Upper lobe of left lung (tissue), 6 donors: ENCODE data around the gene CEP89. TPM values are rescaled to one million over a fixed set of nuclear protein-coding genes. Genes with fewer than 3 reads are reported as not detected.

Experiments used
- ATAC-seq, 2 donors: fragments of 200-7000 bp; cut with Tn5 transposase; one replicate each; pipeline ENCODE4 v1.9.1; 2022; ENCODE audit warnings: mild to moderate bottlenecking in 2 of 2, moderate library complexity in 2 of 2; ENCODE audit not compliant: low FRiP score in 2 of 2
- DNase-seq, 2 donors: peaks; one replicate each; pipeline ENCODE4 v3.0.0-alpha.2; 2019 to 2020
- H3K27ac ChIP-seq, 4 donors: fragments of 200-600 bp; sonication (generic); one replicate each; pipeline ENCODE4 v1.5.1; 2016 to 2019
- H3K27me3 ChIP-seq, 4 donors: fragments of 200-600 bp; sonication (generic); one replicate each; pipeline ENCODE4 v1.5.1; 2017 to 2019
- H3K36me3 ChIP-seq, 4 donors: fragments of 200-600 bp; sonication (generic); one replicate each; pipeline ENCODE4 v1.5.1; 2016 to 2019
- H3K4me1 ChIP-seq, 4 donors: fragments of 200-600 bp; sonication (generic); one replicate each; pipeline ENCODE4 v1.5.1; 2018 to 2019
- H3K4me3 ChIP-seq, 4 donors: fragments of 200-600 bp; sonication (generic); one replicate each; pipeline ENCODE4 v1.5.1; 2017 to 2019; ENCODE audit warnings: mild to moderate bottlenecking in 2 of 4, moderate library complexity in 1 of 4
- H3K9me3 ChIP-seq, 4 donors: fragments of 200-600 bp; sonication (generic); one replicate each; pipeline ENCODE4 v1.5.1; 2018 to 2019
- CTCF ChIP-seq, 6 experiments: fragments of 450-650 bp in 4 of 6; fragments of 200-600 bp in 2 of 6; sonication (generic) in 2 of 6; IDR thresholded peaks; one replicate each; pipeline ENCODE4 v1.5.1; 2016 to 2019; ENCODE audit warnings: antibody characterized with exemption in 6 of 6
- EP300 ChIP-seq, 4 donors: sonication (generic); formaldehyde crosslinking; IDR thresholded peaks; one replicate each; pipeline ENCODE4 v1.5.1; 2017; ENCODE audit warnings: antibody characterized with exemption in 4 of 4, control low read depth in 2 of 4
- POLR2A ChIP-seq, 4 donors: fragments of 450-650 bp; IDR thresholded peaks; one replicate each; pipeline ENCODE4 v1.5.1; 2016 to 2017; ENCODE audit warnings: antibody characterized with exemption in 4 of 4, mild to moderate bottlenecking in 2 of 4
- POLR2AphosphoS5 ChIP-seq, 2 donors: sonication (generic); formaldehyde crosslinking; IDR thresholded peaks; one replicate each; pipeline ENCODE4 v1.5.1; 2017; ENCODE audit warnings: antibody characterized with exemption in 2 of 2
- WGBS, 2 donors: methylation state at CpG; one replicate each; pipeline ENCODE4 v1.1.5; 2017 to 2018; 5-methylcytosine and 5-hydroxymethylcytosine counted together
- total RNA-seq, 6 donors: library from RNA; depleted of rRNA in 4 of 6; stranded (reverse); fragments of >200 nt in 4 of 6; gene quantifications; one replicate each; pipeline versions ENCODE4 v1.1.0 to v1.2.1, GENCODE V29; 2016 to 2021
- donor health status: DM: no; HTN: no; CAD: no; lungs with moderate emphysema.
- donor health status: DM: no; HTN: yes; CAD: no; lungs with severe emphysema.

CEP89 gene
- total RNA-seq, 6 donors from 2014 or later = 10.1 to 16.0 (median 14.1) TPM

- Histone ChIP-seq H3K27me3 (no peaks in the 10 kb centered on the region), H3K4me1 (no peaks in the 10 kb centered on the region), H3K36me3 (peaks cover 0 to 28% (median 15%) of the 10 kb centered on the region in 4 donors), H3K4me3 (no peak overlapping the region), H3K9me3 (no peaks in the 10 kb centered on the region), H3K27ac (no peak overlapping the region)
- ATAC-seq (no peak), DNase-seq (peak in 1 of 2 donors; percentile 32)
- no peak for TF ChIP-seq POLR2AphosphoS5 (IDR thresholded peaks at IDR 0.05)
- TF ChIP-seq EP300 (IDR thresholded peaks at IDR 0.05) = no peak
- TF ChIP-seq POLR2A (IDR thresholded peaks at IDR 0.05) = no peak
- no peak for TF ChIP-seq CTCF (IDR thresholded peaks at IDR 0.05)
- WGBS, 2 donors = 91 to 95% methylated on average over 10 to 14 of the region's 14 CpGs
These were observed 93.6 kb downstream of the CEP89 start for GRCh38 chr19:32877977-32878745.

GRCh38 chr19:32877323-32877912 is 94.3 kb downstream of the CEP89 start:
- 91 to 92% methylated on average over 6 to 9 of the region's 9 CpGs for WGBS, 2 donors
- H3K36me3 ChIP-seq = peaks cover 0 to 28% (median 15%) of the 10 kb centered on the region in 4 donors
- TF ChIP-seq POLR2A (IDR thresholded peaks at IDR 0.05) (no peak), EP300 (IDR thresholded peaks at IDR 0.05) (no peak), POLR2AphosphoS5 (IDR thresholded peaks at IDR 0.05) (no peak)
- no peak overlapping the region for H3K27ac ChIP-seq
- H3K4me3 ChIP-seq = no peak overlapping the region
- H3K4me1 ChIP-seq = no peaks in the 10 kb centered on the region
- no peaks in the 10 kb centered on the region for H3K27me3 ChIP-seq
- H3K9me3 ChIP-seq = no peaks in the 10 kb centered on the region
- no peak for DNase-seq
- ATAC-seq = no peak

GRCh38 chr19:32876919-32877285 is 94.9 kb downstream of the CEP89 start:
- TF ChIP-seq POLR2A (IDR thresholded peaks at IDR 0.05) (no peak), CTCF (IDR thresholded peaks at IDR 0.05) (no peak), EP300 (IDR thresholded peaks at IDR 0.05) (no peak), POLR2AphosphoS5 (IDR thresholded peaks at IDR 0.05) (no peak)
- DNase-seq (peak in 1 of 2 donors; percentile 71), ATAC-seq (no peak)
- H3K27ac ChIP-seq = no peak overlapping the region
- H3K4me1 ChIP-seq = no peaks in the 10 kb centered on the region
- no peak overlapping the region for H3K4me3 ChIP-seq
- peaks cover 0 to 28% (median 15%) of the 10 kb centered on the region in 4 donors for H3K36me3 ChIP-seq
- no peaks in the 10 kb centered on the region for H3K27me3 ChIP-seq
- no peaks in the 10 kb centered on the region for H3K9me3 ChIP-seq
- 78 to 82% methylated on average over 12 of the region's 12 CpGs for whole genome bisulfite sequencing, 2 donors

- H3K4me1 ChIP-seq = no peaks in the 10 kb centered on the region
- peaks cover 0 to 23% (median 12%) of the 10 kb centered on the region in 4 donors for H3K36me3 ChIP-seq
- no peak overlapping the region for H3K4me3 ChIP-seq
- no peak for TF ChIP-seq POLR2A (IDR thresholded peaks at IDR 0.05)
- TF ChIP-seq POLR2AphosphoS5 (IDR thresholded peaks at IDR 0.05) = no peak
- no peak for TF ChIP-seq EP300 (IDR thresholded peaks at IDR 0.05)
- TF ChIP-seq CTCF (IDR thresholded peaks at IDR 0.05) = no peak
- ATAC-seq (no peak), DNase-seq (no peak)
- no peak overlapping the region for H3K27ac ChIP-seq
- H3K9me3 ChIP-seq = no peaks in the 10 kb centered on the region
- WGBS, 2 donors = 81 to 88% methylated on average over 8 to 9 of the region's 9 CpGs
- no peaks in the 10 kb centered on the region for H3K27me3 ChIP-seq
These were observed 95.4 kb downstream of the CEP89 start for GRCh38 chr19:32876236-32876918.

GRCh38 chr19:32875428-32875827 is 96.3 kb downstream of the CEP89 start:
- Histone ChIP-seq H3K4me3 (no peak overlapping the region), H3K4me1 (no peaks in the 10 kb centered on the region), H3K27ac (no peak overlapping the region), H3K9me3 (no peaks in the 10 kb centered on the region), H3K36me3 (peaks cover 0 to 21% (median 11%) of the 10 kb centered on the region in 4 donors), H3K27me3 (no peaks in the 10 kb centered on the region)
- WGBS, 2 donors = 76 to 94% methylated on average over 5 to 7 of the region's 7 CpGs
- TF ChIP-seq CTCF (IDR thresholded peaks at IDR 0.05) (no peak), POLR2A (IDR thresholded peaks at IDR 0.05) (no peak), EP300 (IDR thresholded peaks at IDR 0.05) (no peak), POLR2AphosphoS5 (IDR thresholded peaks at IDR 0.05) (no peak)
- DNase-seq (no peak), ATAC-seq (no peak)
